ENCODE results near the gene LBP.

LBP gene

GRCh38 chr20:38345643-38346042 is 639 bp upstream of the LBP start:
- peaks cover 0 to 17% (median 13%) of the 10 kb centered on the region in 5 experiments for H3K27me3 ChIP-seq (replicated peaks in 2 of 5; ENCODE audit: control insufficient read depth in 4 of 5, insufficient read depth in 5 of 5, low read length in 4 of 5)
- no peak overlapping the region for H3K4me3 ChIP-seq (ENCODE audit: control insufficient read depth in 1 of 7, extremely low read depth in 1 of 7, insufficient read depth in 4 of 7, low read depth in 2 of 7, low read length in 6 of 7)
- 6% methylated on average over 2 of the region's 2 CpGs for WGBS (ENCODE audit: insufficient coverage)
- no peaks in the 10 kb centered on the region for H3K36me3 ChIP-seq (ENCODE audit: control insufficient read depth in 4 of 4, insufficient read depth in 4 of 4, low read length in 3 of 4)
- no peak overlapping the region for H3K27ac ChIP-seq (ENCODE audit: insufficient read depth in 1 of 2, low read depth in 1 of 2, low read length in 2 of 2, poor library complexity in 1 of 2, severe bottlenecking in 2 of 2)
- H3K4me1 ChIP-seq (ENCODE audit: control extremely low read depth in 1 of 4, control insufficient read depth in 4 of 4, insufficient read depth in 4 of 4, low read length in 3 of 4): no peaks in the 10 kb centered on the region
- DNase-seq: no peak
- ChIA-PET CTCF (no interaction called here), POLR2A (no interaction called here)
- no peaks in the 10 kb centered on the region for H3K9me3 ChIP-seq (ENCODE audit: control extremely low read depth in 1 of 5, control insufficient read depth in 4 of 5, insufficient read depth in 2 of 5, low read depth in 1 of 5, low read length in 4 of 5)

- ChIA-PET POLR2A (no interaction called here), CTCF (no interaction called here)
- H3K9me3 ChIP-seq (ENCODE audit: control extremely low read depth in 1 of 5, control insufficient read depth in 4 of 5, insufficient read depth in 2 of 5, low read depth in 1 of 5, low read length in 4 of 5): no peaks in the 10 kb centered on the region
- 100% methylated on average over 3 of the region's 4 CpGs for WGBS (ENCODE audit: insufficient coverage)
- H3K36me3 ChIP-seq (ENCODE audit: control insufficient read depth in 4 of 4, insufficient read depth in 4 of 4, low read length in 3 of 4): no peaks in the 10 kb centered on the region
- H3K27ac ChIP-seq (ENCODE audit: insufficient read depth in 1 of 2, low read depth in 1 of 2, low read length in 2 of 2, poor library complexity in 1 of 2, severe bottlenecking in 2 of 2): no peak overlapping the region
- no peak for DNase-seq
- no peak overlapping the region for H3K4me3 ChIP-seq (ENCODE audit: control insufficient read depth in 1 of 7, extremely low read depth in 1 of 7, insufficient read depth in 4 of 7, low read depth in 2 of 7, low read length in 6 of 7)
- no peaks in the 10 kb centered on the region for H3K4me1 ChIP-seq (ENCODE audit: control extremely low read depth in 1 of 4, control insufficient read depth in 4 of 4, insufficient read depth in 4 of 4, low read length in 3 of 4)
- peaks cover 0 to 16% (median 10%) of the 10 kb centered on the region in 5 experiments for H3K27me3 ChIP-seq (replicated peaks in 2 of 5; ENCODE audit: control insufficient read depth in 4 of 5, insufficient read depth in 5 of 5, low read length in 4 of 5)
Measured at GRCh38 chr20:38346741-38347140, 459 bp downstream of the LBP start.

GRCh38 chr20:38349856-38350255 is 3.6 kb downstream of the LBP start:
- POLR2A ChIA-PET: no interaction called here
- Histone ChIP-seq H3K4me1 (ENCODE audit: control extremely low read depth in 1 of 4, control insufficient read depth in 4 of 4, insufficient read depth in 4 of 4, low read length in 3 of 4) (no peaks in the 10 kb centered on the region), H3K36me3 (ENCODE audit: control insufficient read depth in 4 of 4, insufficient read depth in 4 of 4, low read length in 3 of 4) (no peaks in the 10 kb centered on the region), H3K27ac (ENCODE audit: insufficient read depth in 1 of 2, low read depth in 1 of 2, low read length in 2 of 2, poor library complexity in 1 of 2, severe bottlenecking in 2 of 2) (no peak overlapping the region), H3K27me3 (replicated peaks in 2 of 5; ENCODE audit: control insufficient read depth in 4 of 5, insufficient read depth in 5 of 5, low read length in 4 of 5) (peaks cover 0 to 7% (median under 1%) of the 10 kb centered on the region in 5 experiments), H3K9me3 (ENCODE audit: control extremely low read depth in 1 of 5, control insufficient read depth in 4 of 5, insufficient read depth in 2 of 5, low read depth in 1 of 5, low read length in 4 of 5) (no peaks in the 10 kb centered on the region), H3K4me3 (ENCODE audit: control insufficient read depth in 1 of 7, extremely low read depth in 1 of 7, insufficient read depth in 4 of 7, low read depth in 2 of 7, low read length in 6 of 7) (no peak overlapping the region)
- DNase-seq: no peak
- 96% methylated on average over 5 of the region's 5 CpGs for WGBS (ENCODE audit: insufficient coverage)
- CTCF ChIA-PET: interaction anchor here (0.9 kb wide), 1 partner anchor 43 kb away, joined by 3 read pairs; no protein-coding TSS in a partner anchor

GRCh38 chr20:38350879-38351775 is 4.8 kb downstream of the LBP start:
- Histone ChIP-seq H3K36me3 (ENCODE audit: control insufficient read depth in 4 of 4, insufficient read depth in 4 of 4, low read length in 3 of 4) (no peaks in the 10 kb centered on the region), H3K4me1 (ENCODE audit: control extremely low read depth in 1 of 4, control insufficient read depth in 4 of 4, insufficient read depth in 4 of 4, low read length in 3 of 4) (no peaks in the 10 kb centered on the region), H3K27me3 (replicated peaks in 2 of 5; ENCODE audit: control insufficient read depth in 4 of 5, insufficient read depth in 5 of 5, low read length in 4 of 5) (peaks cover 0 to 8% (median 0%) of the 10 kb centered on the region in 5 experiments), H3K4me3 (ENCODE audit: control insufficient read depth in 1 of 7, extremely low read depth in 1 of 7, insufficient read depth in 4 of 7, low read depth in 2 of 7, low read length in 6 of 7) (no peak overlapping the region), H3K9me3 (ENCODE audit: control extremely low read depth in 1 of 5, control insufficient read depth in 4 of 5, insufficient read depth in 2 of 5, low read depth in 1 of 5, low read length in 4 of 5) (no peaks in the 10 kb centered on the region), H3K27ac (ENCODE audit: insufficient read depth in 1 of 2, low read depth in 1 of 2, low read length in 2 of 2, poor library complexity in 1 of 2, severe bottlenecking in 2 of 2) (no peak overlapping the region)
- DNase-seq: no peak
- ChIA-PET POLR2A (interaction anchor here (0.7 kb wide), 1 partner anchor 138 kb away, joined by 3 read pairs; no protein-coding TSS in a partner anchor), CTCF (no interaction called here)
- 91% methylated on average over 9 of the region's 15 CpGs for WGBS (ENCODE audit: insufficient coverage)

- Histone ChIP-seq H3K36me3 (ENCODE audit: control insufficient read depth in 4 of 4, insufficient read depth in 4 of 4, low read length in 3 of 4) (no peaks in the 10 kb centered on the region), H3K27me3 (replicated peaks in 2 of 5; ENCODE audit: control insufficient read depth in 4 of 5, insufficient read depth in 5 of 5, low read length in 4 of 5) (peaks cover 0 to 6% (median 0%) of the 10 kb centered on the region in 5 experiments), H3K27ac (ENCODE audit: insufficient read depth in 1 of 2, low read depth in 1 of 2, low read length in 2 of 2, poor library complexity in 1 of 2, severe bottlenecking in 2 of 2) (no peak overlapping the region), H3K4me3 (ENCODE audit: control insufficient read depth in 1 of 7, extremely low read depth in 1 of 7, insufficient read depth in 4 of 7, low read depth in 2 of 7, low read length in 6 of 7) (no peak overlapping the region), H3K9me3 (ENCODE audit: control extremely low read depth in 1 of 5, control insufficient read depth in 4 of 5, insufficient read depth in 2 of 5, low read depth in 1 of 5, low read length in 4 of 5) (no peaks in the 10 kb centered on the region), H3K4me1 (ENCODE audit: control extremely low read depth in 1 of 4, control insufficient read depth in 4 of 4, insufficient read depth in 4 of 4, low read length in 3 of 4) (peaks cover 0 to 10% (median 3%) of the 10 kb centered on the region in 4 experiments)
- 55% methylated on average over 3 of the region's 7 CpGs for WGBS (ENCODE audit: insufficient coverage)
- ChIA-PET POLR2A (no interaction called here), CTCF (no interaction called here)
- DNase-seq: peak in 1 of 3 donors; percentile 22
Measured at GRCh38 chr20:38353316-38353715, 7.0 kb downstream of the LBP start.

GRCh38 chr20:38354227-38354626 is 7.9 kb downstream of the LBP start:
- H3K4me3 ChIP-seq (ENCODE audit: control insufficient read depth in 1 of 7, extremely low read depth in 1 of 7, insufficient read depth in 4 of 7, low read depth in 2 of 7, low read length in 6 of 7): no peak overlapping the region
- peaks cover 0 to 5% (median 0%) of the 10 kb centered on the region in 5 experiments for H3K27me3 ChIP-seq (replicated peaks in 2 of 5; ENCODE audit: control insufficient read depth in 4 of 5, insufficient read depth in 5 of 5, low read length in 4 of 5)
- H3K9me3 ChIP-seq (ENCODE audit: control extremely low read depth in 1 of 5, control insufficient read depth in 4 of 5, insufficient read depth in 2 of 5, low read depth in 1 of 5, low read length in 4 of 5): no peaks in the 10 kb centered on the region
- no peak overlapping the region for H3K27ac ChIP-seq (ENCODE audit: insufficient read depth in 1 of 2, low read depth in 1 of 2, low read length in 2 of 2, poor library complexity in 1 of 2, severe bottlenecking in 2 of 2)
- DNase-seq: no peak
- POLR2A ChIA-PET: no interaction called here
- H3K36me3 ChIP-seq (ENCODE audit: control insufficient read depth in 4 of 4, insufficient read depth in 4 of 4, low read length in 3 of 4): no peaks in the 10 kb centered on the region
- CTCF ChIA-PET: no interaction called here
- H3K4me1 ChIP-seq (ENCODE audit: control extremely low read depth in 1 of 4, control insufficient read depth in 4 of 4, insufficient read depth in 4 of 4, low read length in 3 of 4): peaks cover 0 to 10% (median 3%) of the 10 kb centered on the region in 4 experiments
- 95% methylated on average over 10 of the region's 10 CpGs for WGBS (ENCODE audit: insufficient coverage)
